Kidney (tissue), 14 donors: ENCODE data around the gene SAMD10. TPM values are rescaled to one million over a fixed set of nuclear protein-coding genes. Genes with fewer than 3 reads are reported as not detected.
"Not testable (repeated sequence)": the region's sequence is repeated elsewhere in the genome, so short reads cannot be mapped to it uniquely, and the experiment has no call there.

Experiments used
- DNase-seq, 5 donors: peaks; one replicate each; pipeline ENCODE4 v3.0.0-alpha.2; 2013 to 2020
- FAIRE-seq: peaks from 2 replicates; lab custom pipeline; 2012; peaks lifted over from hg19 to GRCh38; lab: Jason Lieb, UNC
- H3K27ac ChIP-seq, 2 donors: one replicate each; pipeline ENCODE4 v1.7.0; 2013; ENCODE audit warnings: low read depth in 2 of 2, low read length in 2 of 2, inconsistent platforms in 1 of 2
- H3K27me3 ChIP-seq: one replicate; pipeline ENCODE4 v1.7.1; 2013; ENCODE audit warnings: low read length, inconsistent platforms; ENCODE audit not compliant: control insufficient read depth, insufficient read depth
- H3K36me3 ChIP-seq, 3 donors: one replicate each; pipeline versions ENCODE4 v1.7.0 to v1.7.1; 2013; ENCODE audit warnings: low read length in 3 of 3, control low read depth in 1 of 3, inconsistent platforms in 1 of 3; ENCODE audit not compliant: insufficient read depth in 3 of 3, control insufficient read depth in 2 of 3
- H3K4me1 ChIP-seq, 3 donors: one replicate each; pipeline versions ENCODE4 v1.7.0 to v1.7.1; 2013; ENCODE audit warnings: low read length in 3 of 3, inconsistent platforms in 1 of 3, low read depth in 1 of 3; ENCODE audit not compliant: control insufficient read depth in 2 of 3, insufficient read depth in 2 of 3
- H3K4me3 ChIP-seq, 3 donors: one replicate each; pipeline versions ENCODE4 v1.7.0 to v1.8.1; 2013; ENCODE audit warnings: low read length in 3 of 3, control low read depth in 1 of 3, inconsistent platforms in 1 of 3
- H3K9ac ChIP-seq, 3 donors: one replicate each; pipeline versions ENCODE4 v1.7.0 to v1.7.1; 2013; ENCODE audit warnings: low read length in 3 of 3, control low read depth in 1 of 3, inconsistent platforms in 1 of 3
- H3K9me3 ChIP-seq, 3 donors: one replicate each; pipeline versions ENCODE4 v1.7.0 to v1.7.1; 2013; ENCODE audit warnings: low read length in 3 of 3, control low read depth in 1 of 3, inconsistent platforms in 1 of 3; ENCODE audit not compliant: control insufficient read depth in 2 of 3, insufficient read depth in 1 of 3
- intact Hi-C: fragments of 100-400 bp; cut with DNase I; formaldehyde crosslinking; loops from one replicate; pipeline ENCODE4 v1.11.1; 2022
- polyA plus RNA-seq: library from polyadenylated mRNA; stranded (reverse); fragments of 350-450 nt; fragmentation: Illumina TruSeq; extraction: RNeasy Lipid Tissue Mini Kit (QIAGEN cat#74804); gene quantifications from one replicate; pipeline ENCODE4 v1.2.3, GENCODE V29; 2014; ENCODE audit warnings: low read depth, low replicate concordance; ENCODE audit not compliant: insufficient read depth
- total RNA-seq: library from RNA; stranded (reverse); fragmentation: NEBNext Ultra II Directional; extraction: Animal tissue kit (Norgen Biotek cat#: 25700); gene quantifications from one replicate; pipeline ENCODE4 v1.2.1, GENCODE V29; 2021
- TF ChIP-seq, protein P1 (sequence below): IDR thresholded peaks from 3 replicates; pipeline ENCODE4 v1.5.1; 2012; ENCODE audit warnings: mild to moderate bottlenecking, moderate library complexity, borderline replicate concordance; ENCODE audit not compliant: insufficient read depth; ENCODE audit errors: extremely low read depth
- donor health status: control.
- donor health status: control.
- donor health status: control.
- donor health status: control.
- donor health status: control.
- donor health status: DM: yes; HTN: yes; CAD: no.
- donor health status: Normal renal cell carcinoma (clear cell type).

SAMD10 gene
- total and polyA plus RNA-seq, 2 donors from 2014 or later = 7.9 to 8.5 TPM

- Histone ChIP-seq H3K9ac (no peak overlapping the region), H3K27me3 (no peaks in the 10 kb centered on the region), H3K9me3 (no peaks in the 10 kb centered on the region), H3K4me1 (peaks cover 0 to 9% (median 2%) of the 10 kb centered on the region in 3 donors), H3K4me3 (no peak overlapping the region), H3K36me3 (peaks cover 8 to 76% (median 47%) of the 10 kb centered on the region in 3 donors), H3K27ac (no peak overlapping the region)
- intact Hi-C loops = no loop called here
- TF ChIP-seq, protein P1, sequence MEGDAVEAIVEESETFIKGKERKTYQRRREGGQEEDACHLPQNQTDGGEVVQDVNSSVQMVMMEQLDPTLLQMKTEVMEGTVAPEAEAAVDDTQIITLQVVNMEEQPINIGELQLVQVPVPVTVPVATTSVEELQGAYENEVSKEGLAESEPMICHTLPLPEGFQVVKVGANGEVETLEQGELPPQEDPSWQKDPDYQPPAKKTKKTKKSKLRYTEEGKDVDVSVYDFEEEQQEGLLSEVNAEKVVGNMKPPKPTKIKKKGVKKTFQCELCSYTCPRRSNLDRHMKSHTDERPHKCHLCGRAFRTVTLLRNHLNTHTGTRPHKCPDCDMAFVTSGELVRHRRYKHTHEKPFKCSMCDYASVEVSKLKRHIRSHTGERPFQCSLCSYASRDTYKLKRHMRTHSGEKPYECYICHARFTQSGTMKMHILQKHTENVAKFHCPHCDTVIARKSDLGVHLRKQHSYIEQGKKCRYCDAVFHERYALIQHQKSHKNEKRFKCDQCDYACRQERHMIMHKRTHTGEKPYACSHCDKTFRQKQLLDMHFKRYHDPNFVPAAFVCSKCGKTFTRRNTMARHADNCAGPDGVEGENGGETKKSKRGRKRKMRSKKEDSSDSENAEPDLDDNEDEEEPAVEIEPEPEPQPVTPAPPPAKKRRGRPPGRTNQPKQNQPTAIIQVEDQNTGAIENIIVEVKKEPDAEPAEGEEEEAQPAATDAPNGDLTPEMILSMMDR = no peak
- no peak for DNase-seq
- no peak for FAIRE-seq
Measured at GRCh38 chr20:64022671-64023360, 43.4 kb upstream of the SAMD10 start.

- intact Hi-C loops = no loop called here
- peaks cover 7 to 65% (median 39%) of the 10 kb centered on the region in 3 donors for H3K36me3 ChIP-seq
- H3K4me3 ChIP-seq = no peak overlapping the region
- FAIRE-seq (no peak), DNase-seq (peak in 1 of 5 donors; percentile 49)
- TF ChIP-seq, protein P1 = no peak
- peaks cover 0 to 9% (median 2%) of the 10 kb centered on the region in 3 donors for H3K4me1 ChIP-seq
- H3K27me3 ChIP-seq = no peaks in the 10 kb centered on the region
- no peaks in the 10 kb centered on the region for H3K9me3 ChIP-seq
- no peak overlapping the region for H3K27ac ChIP-seq
- H3K9ac ChIP-seq = no peak overlapping the region
Measured at GRCh38 chr20:64021124-64021975, 41.9 kb upstream of the SAMD10 start.

GRCh38 chr20:64015635-64016034, 36.2 kb upstream of the SAMD10 start:
- DNase-seq (no peak), FAIRE-seq (no peak)
- H3K27ac ChIP-seq = no peak overlapping the region
- TF ChIP-seq, protein P1 = no peak
- H3K27me3 ChIP-seq = no peaks in the 10 kb centered on the region
- H3K9me3 ChIP-seq = no peaks in the 10 kb centered on the region
- no peaks in the 10 kb centered on the region for H3K4me1 ChIP-seq
- H3K4me3 ChIP-seq = no peak overlapping the region
- peaks cover 16 to 42% (median 31%) of the 10 kb centered on the region in 3 donors for H3K36me3 ChIP-seq
- intact Hi-C loops = no loop called here
- H3K9ac ChIP-seq = no peak overlapping the region

DNA sequence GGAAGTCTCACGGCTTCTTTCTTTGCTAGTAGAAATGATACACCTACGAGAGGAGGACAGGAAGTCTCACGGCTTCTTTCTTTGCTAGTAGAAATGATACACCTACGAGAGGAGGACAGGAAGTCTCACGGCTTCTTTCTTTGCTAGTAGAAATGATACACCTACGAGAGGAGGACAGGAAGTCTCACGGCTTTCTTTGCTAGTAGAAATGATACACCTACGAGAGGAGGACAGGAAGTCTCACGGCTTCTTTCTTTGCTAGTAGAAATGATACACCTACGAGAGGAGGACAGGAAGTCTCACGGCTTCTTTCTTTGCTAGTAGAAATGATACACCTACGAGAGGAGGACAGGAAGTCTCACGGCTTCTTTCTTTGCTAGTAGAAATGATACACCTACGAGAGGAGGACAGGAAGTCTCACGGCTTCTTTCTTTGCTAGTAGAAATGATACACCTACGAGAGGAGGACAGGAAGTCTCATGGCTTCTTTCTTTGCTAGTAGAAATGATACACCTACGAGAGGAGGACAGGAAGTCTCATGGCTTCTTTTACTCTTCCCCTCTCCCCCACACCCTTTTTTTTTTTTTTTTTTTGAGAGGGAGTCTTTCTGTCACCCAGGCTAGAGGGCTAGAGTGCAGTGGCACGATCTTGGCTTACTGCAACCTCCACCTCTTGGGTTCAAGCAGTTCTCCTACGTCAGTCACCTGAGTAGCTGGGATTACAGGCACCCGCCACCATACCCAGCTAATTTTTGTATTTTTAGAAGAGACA, 33.1 kb upstream of the SAMD10 start:
- FAIRE-seq, intact Hi-C loops: not testable (repeated sequence)
- H3K36me3 ChIP-seq = peaks cover 16 to 40% (median 31%) of the 10 kb centered on the region in 3 donors

More for the DNA sequence above, 33.1 kb upstream of the SAMD10 start:
- H3K9me3 ChIP-seq, H3K27me3 ChIP-seq, DNase-seq, H3K4me1 ChIP-seq, H3K27ac ChIP-seq, H3K9ac ChIP-seq, H3K4me3 ChIP-seq: not testable (repeated sequence)
